ENCODE measurements around the gene LTBP3. TPM values are rescaled to one million over a fixed set of nuclear protein-coding genes. Genes with fewer than 3 reads are reported as not detected.

Gene LTBP3
- polyA plus RNA-seq, 1 donor from 2014 or later = 4.6 TPM

GRCh38 chr11:65500387-65501185, 57.6 kb downstream of the LTBP3 start:
- H3K9ac ChIP-seq (ENCODE audit: low read length) = peak overlapping the region; percentile 99
- no peaks in the 10 kb centered on the region for H3K9me3 ChIP-seq (ENCODE audit: low read length)
- no peaks in the 10 kb centered on the region for H3K27me3 ChIP-seq (ENCODE audit: insufficient read depth, low read depth, low read length)
- H3K4me3 ChIP-seq (ENCODE audit: low read length) = peak overlapping the region; percentile 78
- H3F3A ChIP-seq (ENCODE audit: insufficient read depth, low read length, poor library complexity, severe bottlenecking) = peaks cover 9% of the 10 kb centered on the region
- TF ChIP-seq TAF1 (IDR thresholded peaks at IDR 0.05; ENCODE audit: low read depth) = no peak
- no peak for TF ChIP-seq EP300 (conservative IDR thresholded peaks at IDR 0.05; ENCODE audit: poor library complexity, severe bottlenecking)
- TF ChIP-seq RAD21 (conservative IDR thresholded peaks at IDR 0.05) = peak; percentile 32
- TF ChIP-seq POLR2AphosphoS5 (IDR thresholded peaks at IDR 0.05) = peak; percentile 90
- peak; percentile 40 for TF ChIP-seq MXI1 (conservative IDR thresholded peaks at IDR 0.05; ENCODE audit: poor library complexity, severe bottlenecking)
- peak; percentile 94 for TF ChIP-seq REST (IDR thresholded peaks at IDR 0.05; ENCODE audit: borderline replicate concordance)
- TF ChIP-seq EZH2 (IDR thresholded peaks at IDR 0.05; ENCODE audit: borderline replicate concordance, insufficient read depth, low read length, poor library complexity, severe bottlenecking) = no peak
- peak; percentile 30 for TF ChIP-seq SMC3 (conservative IDR thresholded peaks at IDR 0.05; ENCODE audit: poor library complexity)
- TF ChIP-seq CTCF (IDR thresholded peaks at IDR 0.05; ENCODE audit: poor library complexity, severe bottlenecking) = no peak
- peaks cover 59% of the 10 kb centered on the region for H4K20me1 ChIP-seq (ENCODE audit: insufficient read depth)
- peaks cover 37% of the 10 kb centered on the region for H3K36me3 ChIP-seq (ENCODE audit: insufficient read depth, low read length)
- peak overlapping the region; percentile 100 for H3K27ac ChIP-seq (ENCODE audit: low read length)
- peaks cover 93% of the 10 kb centered on the region for H3K79me2 ChIP-seq (replicated peaks; ENCODE audit: insufficient read depth, low read length)
- H3K4me2 ChIP-seq (ENCODE audit: low read length) = no peak overlapping the region
- no peak overlapping the region for H2AFZ ChIP-seq (ENCODE audit: low read depth, low read length)
- H3K9me2 ChIP-seq (ENCODE audit: insufficient read depth, low read length) = no peaks in the 10 kb centered on the region

GRCh38 chr11:65499713-65500386, 58.3 kb downstream of the LTBP3 start:
- TF ChIP-seq RAD21 (conservative IDR thresholded peaks at IDR 0.05) (no peak), REST (IDR thresholded peaks at IDR 0.05; ENCODE audit: borderline replicate concordance) (no peak), EZH2 (IDR thresholded peaks at IDR 0.05; ENCODE audit: borderline replicate concordance, insufficient read depth, low read length, poor library complexity, severe bottlenecking) (no peak), EP300 (conservative IDR thresholded peaks at IDR 0.05; ENCODE audit: poor library complexity, severe bottlenecking) (no peak), SMC3 (conservative IDR thresholded peaks at IDR 0.05; ENCODE audit: poor library complexity) (no peak), CTCF (IDR thresholded peaks at IDR 0.05; ENCODE audit: poor library complexity, severe bottlenecking) (no peak), POLR2AphosphoS5 (IDR thresholded peaks at IDR 0.05) (no peak), TAF1 (IDR thresholded peaks at IDR 0.05; ENCODE audit: low read depth) (no peak), MXI1 (conservative IDR thresholded peaks at IDR 0.05; ENCODE audit: poor library complexity, severe bottlenecking) (no peak)
- Histone ChIP-seq H3K36me3 (ENCODE audit: insufficient read depth, low read length) (peaks cover 30% of the 10 kb centered on the region), H4K20me1 (ENCODE audit: insufficient read depth) (peaks cover 51% of the 10 kb centered on the region), H3F3A (ENCODE audit: insufficient read depth, low read length, poor library complexity, severe bottlenecking) (peaks cover 7% of the 10 kb centered on the region), H3K9me3 (ENCODE audit: low read length) (no peaks in the 10 kb centered on the region), H3K9ac (ENCODE audit: low read length) (peak overlapping the region; percentile 99), H3K4me2 (ENCODE audit: low read length) (no peak overlapping the region), H3K4me3 (ENCODE audit: low read length) (peak overlapping the region; percentile 78), H2AFZ (ENCODE audit: low read depth, low read length) (no peak overlapping the region), H3K27ac (ENCODE audit: low read length) (peak overlapping the region; percentile 100), H3K27me3 (ENCODE audit: insufficient read depth, low read depth, low read length) (no peaks in the 10 kb centered on the region), H3K9me2 (ENCODE audit: insufficient read depth, low read length) (no peaks in the 10 kb centered on the region), H3K79me2 (replicated peaks; ENCODE audit: insufficient read depth, low read length) (peaks cover 93% of the 10 kb centered on the region)

All from neural cell (in vitro differentiated cells).